ENCODE measurements around the gene NELFA.
"Not testable (repeated sequence)": the region's sequence is repeated elsewhere in the genome, so short reads cannot be mapped to it uniquely, and the experiment has no call there.

GRCh38 chr4:1993718-1994516 lies 14.9 kb downstream of the NELFA start:
- TF ChIP-seq POLR2AphosphoS5 (IDR thresholded peaks at IDR 0.05; ENCODE audit: low read depth, low read length); POLR2A (IDR thresholded peaks at IDR 0.05; ENCODE audit: low read depth, low read length); TAF1 (IDR thresholded peaks at IDR 0.05; ENCODE audit: borderline replicate concordance, low read depth, low read length): not testable (repeated sequence)
